COLO668 (cell line): ENCODE data around the gene BCKDHA.
"Not testable (repeated sequence)": the region's sequence is repeated elsewhere in the genome, so short reads cannot be mapped to it uniquely, and the experiment has no call there.

Experiments
- DNase-seq: peaks from one replicate; lab custom pipeline; 2025; ENCODE audit not compliant: unreplicated experiment; lab: John Stamatoyannopoulos, UW

Gene BCKDHA

GRCh38 chr19:41366089-41366488 is 31.5 kb upstream of the BCKDHA start:
- no peak for DNase-seq

GRCh38 chr19:41367848-41368301 is 29.7 kb upstream of the BCKDHA start:
- no peak for DNase-seq

- DNase-seq = no peak
Measured at GRCh38 chr19:41369769-41370168, 27.8 kb upstream of the BCKDHA start.

DNA sequence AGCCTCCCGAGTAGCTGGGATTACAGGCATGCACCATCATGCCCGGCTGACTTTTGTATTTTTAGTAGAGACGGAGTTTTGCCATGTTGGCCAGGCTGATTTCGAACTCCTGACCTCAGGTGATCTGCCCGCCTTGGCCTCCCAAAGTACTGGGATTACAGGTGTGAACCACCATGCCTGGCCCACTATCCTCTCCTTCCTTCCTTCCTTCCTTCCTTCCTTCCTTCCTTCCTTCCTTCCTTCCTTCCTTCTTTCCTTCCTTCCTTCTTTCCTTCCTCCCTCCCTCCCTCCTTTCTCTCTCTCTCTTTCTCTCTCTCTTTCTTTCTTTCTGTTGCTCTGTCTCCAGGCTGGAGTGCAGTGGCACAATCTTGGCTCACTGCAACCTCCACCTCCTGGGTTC is 26.5 kb upstream of the BCKDHA start:
- DNase-seq = not testable (repeated sequence)

GRCh38 chr19:41371541-41371940 is 26.1 kb upstream of the BCKDHA start:
- no peak for DNase-seq

DNA sequence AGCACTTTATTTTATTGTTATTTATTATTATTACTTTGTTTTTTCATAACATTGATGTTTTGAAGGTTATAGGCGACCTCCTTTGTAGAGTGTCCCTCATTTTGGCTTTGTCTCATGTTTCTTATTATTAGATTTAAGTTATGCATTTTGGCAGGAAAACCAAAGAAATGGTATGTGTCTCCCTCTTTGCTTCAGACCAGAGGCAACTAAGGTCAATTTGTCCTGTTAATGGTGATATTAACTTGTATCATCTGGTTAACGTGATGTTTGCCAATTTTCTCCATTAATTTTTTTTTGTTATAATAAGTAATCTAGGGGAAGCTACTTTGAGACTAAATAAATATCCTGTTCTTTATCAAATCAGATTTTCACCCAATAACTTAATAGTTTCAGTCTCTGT is 25.1 kb upstream of the BCKDHA start:
- DNase-seq = no peak

DNA sequence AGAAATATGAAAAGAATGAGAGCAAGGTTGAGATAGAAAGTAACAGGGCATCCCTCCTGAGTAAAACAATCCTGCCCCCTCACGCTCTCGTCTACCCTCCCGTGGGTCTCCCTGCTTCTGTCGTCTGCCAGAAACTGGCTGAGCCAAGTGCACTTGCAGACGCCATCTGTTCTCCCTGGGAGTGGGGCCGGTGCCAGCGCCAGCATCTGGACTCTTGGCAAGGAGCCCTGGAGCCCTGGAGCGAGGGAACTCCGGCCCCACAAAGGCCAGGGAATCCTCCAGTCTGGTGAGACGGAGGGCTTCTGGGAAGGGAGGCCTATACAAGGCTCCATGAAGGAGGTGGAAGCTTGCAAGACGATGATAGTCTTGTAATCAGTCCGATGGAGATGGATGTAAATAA is 23.6 kb upstream of the BCKDHA start:
- no peak for DNase-seq

- DNase-seq = no peak
Measured at GRCh38 chr19:41376241-41376997, 21.2 kb upstream of the BCKDHA start, which contains the start of gene TMEM91. TMEM91 (plus strand) TSS chr19:41376533; CDS start chr19:41378310, 1,777 bp downstream.

DNA sequence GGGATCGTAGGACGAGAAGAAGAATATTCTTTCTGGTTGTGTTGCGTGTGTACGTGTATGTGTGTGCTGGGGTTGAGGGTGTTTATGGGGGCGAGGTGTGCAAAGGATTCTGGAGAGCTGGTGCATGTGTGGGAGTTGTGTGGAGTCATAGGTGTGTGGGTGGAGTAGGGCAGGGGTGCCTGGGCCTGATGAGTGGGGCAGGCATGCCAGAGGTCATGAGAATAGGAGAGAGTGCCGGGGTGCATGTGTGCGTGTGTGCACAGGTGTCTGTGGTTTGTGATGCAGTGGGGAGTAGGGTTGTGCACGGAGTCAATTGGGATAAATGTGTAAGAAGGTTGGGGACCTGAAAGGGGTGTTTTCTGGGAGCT is 20.6 kb upstream of the BCKDHA start:
- DNase-seq = no peak

- no peak for DNase-seq
Measured at GRCh38 chr19:41377977-41378709, 19.5 kb upstream of the BCKDHA start.

- DNase-seq = not testable (repeated sequence)
Measured at GRCh38 chr19:41381536-41381935, 16.1 kb upstream of the BCKDHA start.

- no peak for DNase-seq
Measured at GRCh38 chr19:41384351-41384750, 13.3 kb upstream of the BCKDHA start.

DNA sequence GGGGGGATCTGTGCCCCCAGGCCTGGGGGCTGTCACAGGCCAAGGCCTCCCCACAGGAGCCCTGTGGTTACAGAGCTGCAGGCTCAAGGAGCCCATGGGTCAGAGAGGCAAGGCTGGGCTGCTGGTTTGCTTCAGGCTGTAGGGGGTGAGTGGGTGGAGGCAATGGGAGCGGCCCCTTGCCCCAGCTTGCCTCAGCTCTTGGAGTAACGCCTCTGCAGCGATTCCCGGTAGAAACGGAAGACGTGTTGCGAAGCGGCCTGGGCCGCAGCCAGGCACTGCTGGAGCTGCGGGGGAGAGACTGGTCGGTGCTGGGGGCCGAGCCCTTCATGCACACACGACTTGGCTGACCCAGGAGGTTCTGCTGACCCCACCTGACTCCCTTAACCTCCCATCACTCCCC is 11.2 kb upstream of the BCKDHA start:
- DNase-seq = no peak

GRCh38 chr19:41391618-41392017 is 6.0 kb upstream of the BCKDHA start:
- DNase-seq = no peak

DNA sequence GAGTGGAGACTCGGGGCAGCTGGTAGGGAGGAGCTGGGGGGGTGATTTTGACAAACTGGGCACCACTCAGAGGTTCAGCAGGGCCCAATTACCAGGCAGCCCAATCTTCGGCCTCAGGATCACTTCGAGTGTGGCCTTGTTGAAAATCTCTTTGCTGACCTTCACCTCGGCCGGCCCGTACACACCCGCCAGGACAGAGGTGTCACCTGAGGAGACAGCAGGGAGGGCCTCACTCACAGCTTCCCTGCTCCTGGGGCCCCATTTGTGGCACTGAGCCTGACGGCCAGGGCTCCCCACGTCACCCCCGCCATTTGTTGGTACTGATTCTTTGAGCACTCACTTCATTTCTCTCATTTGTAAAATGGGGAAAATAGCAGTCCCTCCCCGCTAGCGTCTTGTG is 4.8 kb upstream of the BCKDHA start:
- DNase-seq = no peak

DNA sequence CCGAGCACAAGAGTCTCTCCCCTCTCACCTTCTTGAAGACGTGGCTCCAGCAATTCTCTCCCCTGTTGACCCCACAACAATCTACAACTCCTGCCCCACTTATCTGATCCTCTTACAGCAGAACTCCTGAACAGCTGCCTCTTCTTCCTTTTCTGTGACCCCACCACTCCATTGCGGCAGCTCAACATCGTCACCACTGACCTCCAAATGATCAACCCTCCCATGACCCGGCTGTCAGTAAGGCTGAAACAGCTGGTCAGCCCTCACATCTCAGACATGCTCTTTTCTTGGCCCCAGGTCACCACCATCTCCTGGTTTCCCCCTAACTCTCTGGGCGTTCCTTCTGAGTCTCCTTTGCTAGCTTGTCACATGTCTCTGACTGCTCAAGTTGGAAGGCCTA is 2.3 kb upstream of the BCKDHA start:
- DNase-seq = no peak

DNA sequence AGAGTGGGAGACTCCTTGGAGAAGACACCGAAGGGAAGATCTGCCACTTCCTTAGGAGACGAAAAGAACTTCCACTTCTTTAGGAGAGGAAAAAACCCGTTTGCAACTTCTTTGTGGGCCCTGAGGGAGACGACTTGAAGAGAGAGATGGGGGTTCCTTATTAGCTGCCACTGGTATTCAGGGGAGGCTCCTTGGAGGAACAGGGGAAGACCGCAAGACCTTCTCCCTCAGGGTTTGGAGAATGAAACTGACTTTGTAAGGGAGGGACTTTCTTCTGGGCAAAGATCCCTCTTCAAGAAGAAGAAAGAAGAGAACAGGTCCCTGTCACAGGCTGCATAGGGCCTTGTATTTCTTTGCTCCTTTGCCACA is 416 bp downstream of the BCKDHA start:
- DNase-seq = no peak

- DNase-seq = no peak
Measured at GRCh38 chr19:41398598-41398997, 980 bp downstream of the BCKDHA start.

GRCh38 chr19:41399091-41399490 is 1.5 kb downstream of the BCKDHA start:
- DNase-seq = no peak

- no peak for DNase-seq
Measured at GRCh38 chr19:41399525-41399924, 1.9 kb downstream of the BCKDHA start.

- DNase-seq = no peak
Measured at GRCh38 chr19:41401483-41401882, 3.9 kb downstream of the BCKDHA start.

GRCh38 chr19:41402010-41402409 is 4.4 kb downstream of the BCKDHA start:
- DNase-seq = no peak
